Neural progenitor cell (in vitro differentiated cells): Measurements from ENCODE around the gene HES4. TPM values are rescaled to one million over a fixed set of nuclear protein-coding genes. Genes with fewer than 3 reads are reported as not detected.
"Not testable (repeated sequence)": the region's sequence is repeated elsewhere in the genome, so short reads cannot be mapped to it uniquely, and the experiment has no call there.

Experiments
- DNase-seq: peaks from one replicate; pipeline ENCODE4 v3.0.0-alpha.2; 2016; ENCODE audit warnings: low spot score
- H2AFZ ChIP-seq: fragments of 200-600 bp; sonication (generic); replicated peaks from 2 replicates; pipeline ENCODE4 v1.6.1; 2016; ENCODE audit warnings: antibody characterized with exemption
- H3F3A ChIP-seq: fragments of 200-600 bp; sonication (generic); 2 replicates; pipeline ENCODE4 v1.6.1; 2016; ENCODE audit warnings: antibody characterized with exemption, low read depth
- H3K27ac ChIP-seq: fragments of 200-600 bp; sonication (generic); 2 replicates; pipeline ENCODE4 v1.5.1; 2016; ENCODE audit warnings: mild to moderate bottlenecking
- H3K27me3 ChIP-seq: fragments of 200-600 bp; sonication (generic); 2 replicates; pipeline ENCODE4 v1.6.1; 2016; ENCODE audit warnings: mild to moderate bottlenecking, moderate library complexity
- H3K36me3 ChIP-seq: fragments of 200-600 bp; sonication (generic); 2 replicates; pipeline ENCODE4 v1.5.1; 2016
- H3K4me1 ChIP-seq: fragments of 200-600 bp; sonication (generic); 2 replicates; pipeline ENCODE4 v1.6.1; 2016; ENCODE audit warnings: mixed run types
- H3K4me2 ChIP-seq: fragments of 200-600 bp; sonication (generic); 2 replicates; pipeline ENCODE4 v1.6.1; 2016
- H3K4me3 ChIP-seq: fragments of 200-600 bp; sonication (generic); 2 replicates; pipeline ENCODE4 v1.5.1; 2016
- H3K79me2 ChIP-seq: fragments of 200-600 bp; sonication (generic); 2 replicates; pipeline ENCODE4 v1.6.1; 2016; ENCODE audit warnings: low read depth
- H3K9ac ChIP-seq: fragments of 200-600 bp; sonication (generic); 2 replicates; pipeline ENCODE4 v1.6.1; 2016
- H3K9me3 ChIP-seq: fragments of 200-600 bp; sonication (generic); 2 replicates; pipeline ENCODE4 v1.5.1; 2016; ENCODE audit warnings: low read depth
- H4K20me1 ChIP-seq: fragments of 200-600 bp; sonication (generic); 2 replicates; pipeline ENCODE4 v1.6.1; 2016; ENCODE audit warnings: low read depth
- H3K27ac Mint-ChIP-seq: 3 replicates; pipeline ENCODE4 v1.8.0; 2021; ENCODE audit warnings: mixed read lengths
- H3K27me3 Mint-ChIP-seq: 2 replicates; pipeline ENCODE4 v1.8.0; 2022; ENCODE audit warnings: low read depth, mild to moderate bottlenecking, inconsistent platforms, moderate library complexity, mixed read lengths; ENCODE audit not compliant: insufficient read depth
- H3K36me3 Mint-ChIP-seq: 3 replicates; pipeline ENCODE4 v1.8.0; 2021; ENCODE audit warnings: mixed read lengths
- H3K4me1 Mint-ChIP-seq: 3 replicates; pipeline ENCODE4 v1.8.0; 2021; ENCODE audit warnings: mixed read lengths
- H3K4me3 Mint-ChIP-seq: 3 replicates; pipeline ENCODE4 v1.8.0; 2021; ENCODE audit warnings: mild to moderate bottlenecking, moderate library complexity, mixed read lengths
- H3K9me3 Mint-ChIP-seq: 3 replicates; pipeline ENCODE4 v1.8.0; 2020; ENCODE audit warnings: mixed read lengths
- CTCF ChIP-seq: fragments of 200-600 bp; sonication (generic); IDR thresholded peaks from 2 replicates; pipeline ENCODE4 v1.5.1; 2017; ENCODE audit warnings: antibody characterized with exemption, mild to moderate bottlenecking
- EZH2 ChIP-seq: fragments of 200-600 bp; sonication (generic); IDR thresholded peaks from 2 replicates; pipeline ENCODE4 v1.6.1; 2017; ENCODE audit warnings: antibody characterized with exemption, mild to moderate bottlenecking, moderate library complexity
- EZH2phosphoT487 ChIP-seq: fragments of 200-600 bp; sonication (generic); IDR thresholded peaks from 2 replicates; pipeline ENCODE4 v1.6.1; 2017; ENCODE audit warnings: antibody characterized with exemption
- total RNA-seq: library from RNA; depleted of rRNA; stranded (reverse); fragments of >200 nt; gene quantifications from 2 replicates; pipeline ENCODE4 v1.2.3, GENCODE V29; 2015; ENCODE audit warnings: low replicate concordance

The HES4 gene
- total RNA-seq, 1 donor from 2014 or later = 7.6 TPM

- H3K27ac Mint-ChIP-seq = no peak overlapping the region
- H3K79me2 ChIP-seq = peaks cover 39% of the 10 kb centered on the region
- peaks cover 44% of the 10 kb centered on the region for H4K20me1 ChIP-seq
- H3K4me1 ChIP-seq = peaks cover 27% of the 10 kb centered on the region
- peaks cover 10% of the 10 kb centered on the region for H3K27me3 Mint-ChIP-seq
- peak overlapping the region; percentile 88 for H3K4me2 ChIP-seq
- H3K9me3 Mint-ChIP-seq = peaks cover 2% of the 10 kb centered on the region
- H3K9me3 ChIP-seq = no peaks in the 10 kb centered on the region
- H3K4me3 ChIP-seq = peak overlapping the region; percentile 69
- no peaks in the 10 kb centered on the region for H3K36me3 Mint-ChIP-seq
- peak overlapping the region; percentile 99 for H3K27ac ChIP-seq
- peak overlapping the region; percentile 79 for H2AFZ ChIP-seq
- H3K9ac ChIP-seq = peak overlapping the region; percentile 37
- TF ChIP-seq EZH2phosphoT487 (no peak), EZH2 (no peak), CTCF (no peak)
- H3K27me3 ChIP-seq = no peaks in the 10 kb centered on the region
- H3K4me3 Mint-ChIP-seq = peak overlapping the region; percentile 80
- H3F3A ChIP-seq = peaks cover 13% of the 10 kb centered on the region
- no peaks in the 10 kb centered on the region for H3K36me3 ChIP-seq
- H3K4me1 Mint-ChIP-seq = peaks cover 19% of the 10 kb centered on the region
- peak; percentile 55 for DNase-seq
These were observed 20.6 kb upstream of the HES4 start for GRCh38 chr1:1020415-1021009.

- TF ChIP-seq EZH2 (no peak), EZH2phosphoT487 (no peak), CTCF (no peak)
- peak within 1 kb of the TSS; percentile 99 for H3K27ac ChIP-seq
- H2AFZ ChIP-seq = peak within 1 kb of the TSS; percentile 79
- H3K27ac Mint-ChIP-seq = no peak within 1 kb of the TSS
- H3K36me3 Mint-ChIP-seq = no peaks in the 10 kb centered on the region
- H3K4me3 ChIP-seq = peak within 1 kb of the TSS; percentile 69
- H3K4me1 ChIP-seq = peaks cover 27% of the 10 kb centered on the region
- peaks cover 41% of the 10 kb centered on the region for H4K20me1 ChIP-seq
- H3K4me3 Mint-ChIP-seq = peak within 1 kb of the TSS; percentile 80
- peaks cover 2% of the 10 kb centered on the region for H3K9me3 Mint-ChIP-seq
- H3K4me2 ChIP-seq = peak within 1 kb of the TSS; percentile 88
- DNase-seq = peak; percentile 85
- peaks cover 19% of the 10 kb centered on the region for H3K4me1 Mint-ChIP-seq
- H3K9ac ChIP-seq = peak within 1 kb of the TSS; percentile 70
- no peaks in the 10 kb centered on the region for H3K9me3 ChIP-seq
- H3F3A ChIP-seq = peaks cover 18% of the 10 kb centered on the region
- peaks cover 39% of the 10 kb centered on the region for H3K79me2 ChIP-seq
- no peaks in the 10 kb centered on the region for H3K27me3 ChIP-seq
- peaks cover 10% of the 10 kb centered on the region for H3K27me3 Mint-ChIP-seq
- H3K36me3 ChIP-seq = no peaks in the 10 kb centered on the region
These were observed 20.1 kb upstream of the HES4 start, which contains the start of gene AGRN for GRCh38 chr1:1020000-1020404. TSS of gene AGRN (plus strand) at chr1:1020120. CDS start at chr1:1020173, 53 bp downstream.

- Histone ChIP-seq H3K36me3 (no peaks in the 10 kb centered on the region), H3K27ac (peak overlapping the region; percentile 99), H2AFZ (no peak overlapping the region), H4K20me1 (peaks cover 34% of the 10 kb centered on the region), H3K9ac (peak overlapping the region; percentile 70), H3K4me2 (peak overlapping the region; percentile 70), H3K79me2 (peaks cover 39% of the 10 kb centered on the region), H3K27me3 (no peaks in the 10 kb centered on the region), H3F3A (peaks cover 24% of the 10 kb centered on the region), H3K4me3 (peak overlapping the region; percentile 69), H3K9me3 (no peaks in the 10 kb centered on the region), H3K4me1 (peaks cover 27% of the 10 kb centered on the region)
- Mint-ChIP-seq H3K27ac (no peak overlapping the region), H3K4me1 (peaks cover 22% of the 10 kb centered on the region), H3K27me3 (peaks cover 10% of the 10 kb centered on the region), H3K36me3 (no peaks in the 10 kb centered on the region), H3K9me3 (peaks cover 2% of the 10 kb centered on the region), H3K4me3 (peak overlapping the region; percentile 79)
- peak; percentile 54 for TF ChIP-seq CTCF
- no peak for TF ChIP-seq EZH2
- no peak for TF ChIP-seq EZH2phosphoT487
- peak; percentile 95 for DNase-seq
These were observed 19.5 kb upstream of the HES4 start for GRCh38 chr1:1019122-1019999.

DNA sequence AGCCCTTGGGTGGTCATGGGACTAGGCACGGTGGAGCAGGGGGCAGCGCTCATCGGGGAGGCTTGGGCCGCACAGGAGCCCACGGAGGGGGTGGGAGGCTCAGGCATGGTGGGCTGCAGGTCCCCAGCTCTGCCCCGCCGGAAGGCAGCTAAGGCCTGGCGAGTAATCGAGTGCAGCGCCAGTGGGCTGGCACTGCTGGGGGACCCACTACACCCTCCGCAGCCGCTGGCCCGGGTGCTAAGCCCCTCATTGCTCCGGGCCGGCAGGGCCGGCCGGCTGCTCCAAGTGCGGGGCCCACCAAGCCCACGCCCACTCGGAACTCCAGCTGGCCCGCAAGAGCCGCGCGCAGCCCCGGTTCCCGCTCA lies 18.4 kb upstream of the HES4 start:
- peaks cover 29% of the 10 kb centered on the region for H3K4me1 ChIP-seq
- H3K4me3 Mint-ChIP-seq, H3K4me3 ChIP-seq: not testable (repeated sequence)

DNA sequence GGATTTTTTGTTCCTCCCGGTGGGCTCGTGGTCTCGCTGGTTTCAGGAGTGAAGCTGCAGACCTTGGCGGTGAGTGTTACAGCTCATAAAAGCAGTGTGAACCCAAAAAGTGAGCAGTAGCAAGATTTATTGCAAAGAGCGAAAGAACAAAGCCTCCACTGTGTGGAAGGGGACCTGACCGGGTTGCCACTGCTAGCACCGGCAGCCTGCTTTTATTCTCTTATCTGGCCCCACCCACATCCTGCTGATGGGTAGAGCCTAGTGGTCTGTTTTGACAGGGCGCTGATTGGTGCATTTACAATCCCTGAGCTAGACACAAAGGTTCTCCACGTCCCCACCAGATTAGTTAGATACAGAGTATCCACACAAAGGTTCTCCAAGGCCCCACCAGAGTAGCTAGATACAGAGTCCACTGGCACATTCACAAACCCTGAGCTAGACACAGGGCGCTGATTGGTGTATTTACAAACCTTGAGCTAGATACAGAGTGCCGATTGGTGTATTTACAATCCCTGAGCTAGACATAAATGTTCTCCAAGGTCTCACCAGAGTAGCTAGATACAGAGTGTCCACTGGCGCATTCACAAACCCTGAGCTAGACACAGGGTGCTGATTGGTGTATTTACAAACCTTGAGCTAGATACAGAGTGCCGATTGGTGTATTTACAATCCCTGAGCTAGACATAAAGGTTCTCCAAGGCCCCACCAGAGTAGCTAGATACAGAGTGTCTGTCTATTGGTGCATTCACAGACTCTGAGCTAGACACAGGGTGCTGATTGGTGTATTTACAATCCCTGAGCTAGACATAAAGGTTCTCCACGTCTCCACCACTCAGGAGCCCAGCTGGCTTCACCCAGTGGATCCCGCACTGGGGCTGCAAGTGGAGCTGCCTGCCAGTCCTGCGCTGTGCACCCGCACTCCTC lies 17.8 kb upstream of the HES4 start:
- DNase-seq = not testable (repeated sequence)

More for the DNA sequence above, 18.4 kb upstream of the HES4 start:
- not testable (repeated sequence) for H3K27me3 ChIP-seq, DNase-seq, H3K9me3 ChIP-seq, H3K9ac ChIP-seq, H3K27ac Mint-ChIP-seq, H3K9me3 Mint-ChIP-seq, H3K4me2 ChIP-seq, H2AFZ ChIP-seq, H3K36me3 Mint-ChIP-seq, H3K27ac ChIP-seq, H3K36me3 ChIP-seq, H3K27me3 Mint-ChIP-seq
- Histone ChIP-seq H4K20me1 (peaks cover 24% of the 10 kb centered on the region), H3F3A (peaks cover 28% of the 10 kb centered on the region), H3K79me2 (peaks cover 31% of the 10 kb centered on the region)
- H3K4me1 Mint-ChIP-seq = peaks cover 32% of the 10 kb centered on the region

More for the DNA sequence above, 17.8 kb upstream of the HES4 start:
- not testable (repeated sequence) for H2AFZ ChIP-seq, H3K9me3 Mint-ChIP-seq, H3K36me3 Mint-ChIP-seq, H3K27ac ChIP-seq, H3K27me3 ChIP-seq, H3K27me3 Mint-ChIP-seq, H3K4me3 ChIP-seq, H3K9ac ChIP-seq, H3K9me3 ChIP-seq, H3K4me2 ChIP-seq, H3K36me3 ChIP-seq
- Histone ChIP-seq H3K4me1 (peaks cover 34% of the 10 kb centered on the region), H3K79me2 (peaks cover 24% of the 10 kb centered on the region), H3F3A (peaks cover 34% of the 10 kb centered on the region), H4K20me1 (peaks cover 17% of the 10 kb centered on the region)
- H3K4me1 Mint-ChIP-seq = peaks cover 31% of the 10 kb centered on the region
- H3K4me3 Mint-ChIP-seq = peak overlapping the region; percentile 11
- H3K27ac Mint-ChIP-seq = peak overlapping the region; percentile 69
